ENCODE data around the gene THBS1.

THBS1 gene

GRCh38 chr15:39548561-39548960 lies 32.3 kb upstream of the THBS1 start:
- no peak overlapping the region for H3K27ac ChIP-seq (replicated peaks)
- H3K4me3 ChIP-seq (replicated peaks; ENCODE audit: insufficient read depth, low read length), result no peak overlapping the region
- H3K27me3 ChIP-seq (ENCODE audit: insufficient read depth, poor library complexity, severe bottlenecking), result no peaks in the 10 kb centered on the region
- TF ChIP-seq SPI1 (IDR thresholded peaks at IDR 0.05; ENCODE audit: borderline replicate concordance, low read depth), result no peak
- no peak for TF ChIP-seq CTCF (IDR thresholded peaks at IDR 0.05; ENCODE audit: insufficient read depth, low read length)
- no peak for TF ChIP-seq GABPA (IDR thresholded peaks at IDR 0.05; ENCODE audit: low read depth)
- no peak for DNase-seq (ENCODE audit: low read depth in 1 of 2, low spot score in 1 of 2)

GRCh38 chr15:39549912-39550311 lies 31.0 kb upstream of the THBS1 start:
- no peak overlapping the region for H3K27ac ChIP-seq (replicated peaks)
- no peaks in the 10 kb centered on the region for H3K27me3 ChIP-seq (ENCODE audit: insufficient read depth, poor library complexity, severe bottlenecking)
- H3K4me3 ChIP-seq (replicated peaks; ENCODE audit: insufficient read depth, low read length), result no peak overlapping the region
- no peak for DNase-seq (ENCODE audit: low read depth in 1 of 2, low spot score in 1 of 2)
- no peak for TF ChIP-seq REST (IDR thresholded peaks at IDR 0.05; ENCODE audit: insufficient replicate concordance, low read depth)
- no peak for TF ChIP-seq GABPA (IDR thresholded peaks at IDR 0.05; ENCODE audit: low read depth)
- TF ChIP-seq POLR2AphosphoS5 (IDR thresholded peaks at IDR 0.05; ENCODE audit: low read depth), result no peak
- no peak for TF ChIP-seq CTCF (IDR thresholded peaks at IDR 0.05; ENCODE audit: insufficient read depth, low read length)
- no peak for TF ChIP-seq SPI1 (IDR thresholded peaks at IDR 0.05; ENCODE audit: borderline replicate concordance, low read depth)

GRCh38 chr15:39551476-39551875 lies 29.4 kb upstream of the THBS1 start:
- no peaks in the 10 kb centered on the region for H3K27me3 ChIP-seq (ENCODE audit: insufficient read depth, poor library complexity, severe bottlenecking)
- no peak overlapping the region for H3K4me3 ChIP-seq (replicated peaks; ENCODE audit: insufficient read depth, low read length)
- no peak for DNase-seq (ENCODE audit: low read depth in 1 of 2, low spot score in 1 of 2)
- no peak overlapping the region for H3K27ac ChIP-seq (replicated peaks)
- no peak for TF ChIP-seq POLR2AphosphoS5 (IDR thresholded peaks at IDR 0.05; ENCODE audit: low read depth)
- TF ChIP-seq CTCF (IDR thresholded peaks at IDR 0.05; ENCODE audit: insufficient read depth, low read length), result no peak
- no peak for TF ChIP-seq REST (IDR thresholded peaks at IDR 0.05; ENCODE audit: insufficient replicate concordance, low read depth)
- no peak for TF ChIP-seq SPI1 (IDR thresholded peaks at IDR 0.05; ENCODE audit: borderline replicate concordance, low read depth)
- TF ChIP-seq GABPA (IDR thresholded peaks at IDR 0.05; ENCODE audit: low read depth), result no peak

GRCh38 chr15:39552556-39552955 lies 28.3 kb upstream of the THBS1 start:
- TF ChIP-seq GABPA (IDR thresholded peaks at IDR 0.05; ENCODE audit: low read depth) (no peak), POLR2AphosphoS5 (IDR thresholded peaks at IDR 0.05; ENCODE audit: low read depth) (peak; percentile 54; the same call in 1 of the 2 replicates)
- H3K4me3 ChIP-seq (replicated peaks; ENCODE audit: insufficient read depth, low read length), result no peak overlapping the region
- no peaks in the 10 kb centered on the region for H3K27me3 ChIP-seq (ENCODE audit: insufficient read depth, poor library complexity, severe bottlenecking)
- H3K27ac ChIP-seq (replicated peaks), result no peak overlapping the region
- DNase-seq (ENCODE audit: low read depth in 1 of 2, low spot score in 1 of 2), result peak; percentile 49 to 75

All from HL-60 (cell line).